Skeletal muscle cell (primary cell): ENCODE results near the gene ZNF747.
"Not testable (repeated sequence)": the region's sequence is repeated elsewhere in the genome, so short reads cannot be mapped to it uniquely, and the experiment has no call there.

Experiments used
- DNase-seq: peaks from one replicate; pipeline ENCODE4 v3.0.0-alpha.2; 2010; ENCODE audit warnings: low read depth
- H3K4me3 ChIP-seq: 2 replicates; pipeline ENCODE4 v1.5.1; 2011; ENCODE audit warnings: low read depth, mild to moderate bottlenecking, control low read depth, low read length, moderate library complexity

The ZNF747 gene

GRCh38 chr16:30536391-30537024, 1.9 kb upstream of the ZNF747 start:
- H3K4me3 ChIP-seq, DNase-seq: not testable (repeated sequence)

- DNase-seq: peak; percentile 25
- H3K4me3 ChIP-seq: peak overlapping the region; percentile 64
Observed at GRCh38 chr16:30535777-30536190, 1.1 kb upstream of the ZNF747 start.

DNA sequence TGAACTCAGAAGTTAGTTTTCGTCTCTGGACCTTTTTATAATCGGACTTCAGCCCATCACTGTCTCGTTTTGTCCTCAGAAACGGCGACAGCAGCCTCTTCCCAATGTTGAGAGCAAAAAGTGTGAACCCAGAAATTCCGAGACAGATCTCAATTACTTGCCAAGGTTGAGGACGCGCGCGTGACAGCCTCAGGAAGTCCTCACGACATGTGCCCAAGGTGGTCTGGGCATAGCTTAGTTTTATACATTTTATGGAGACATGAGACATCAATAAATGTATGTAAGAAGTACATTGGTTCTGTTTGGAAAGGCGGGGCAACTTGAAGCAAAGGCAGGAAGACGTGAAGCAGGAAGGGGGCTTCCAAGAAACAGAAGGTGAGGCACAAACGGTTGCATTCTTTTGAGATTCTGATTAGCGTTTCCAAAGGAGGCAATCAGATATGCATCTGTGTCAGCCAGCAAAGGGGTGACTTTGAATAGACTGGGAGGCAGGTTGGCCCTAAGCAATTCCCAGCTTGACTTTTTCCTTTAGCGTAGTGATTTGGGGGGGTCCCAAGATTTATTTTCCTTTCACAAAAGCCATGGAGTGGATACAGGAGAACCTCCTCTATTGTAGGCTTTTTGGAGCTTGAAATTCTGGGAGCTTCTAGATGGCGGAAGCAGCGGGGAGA, 583 bp upstream of the ZNF747 start:
- peak overlapping the region; percentile 64 for H3K4me3 ChIP-seq
- no peak for DNase-seq

DNA sequence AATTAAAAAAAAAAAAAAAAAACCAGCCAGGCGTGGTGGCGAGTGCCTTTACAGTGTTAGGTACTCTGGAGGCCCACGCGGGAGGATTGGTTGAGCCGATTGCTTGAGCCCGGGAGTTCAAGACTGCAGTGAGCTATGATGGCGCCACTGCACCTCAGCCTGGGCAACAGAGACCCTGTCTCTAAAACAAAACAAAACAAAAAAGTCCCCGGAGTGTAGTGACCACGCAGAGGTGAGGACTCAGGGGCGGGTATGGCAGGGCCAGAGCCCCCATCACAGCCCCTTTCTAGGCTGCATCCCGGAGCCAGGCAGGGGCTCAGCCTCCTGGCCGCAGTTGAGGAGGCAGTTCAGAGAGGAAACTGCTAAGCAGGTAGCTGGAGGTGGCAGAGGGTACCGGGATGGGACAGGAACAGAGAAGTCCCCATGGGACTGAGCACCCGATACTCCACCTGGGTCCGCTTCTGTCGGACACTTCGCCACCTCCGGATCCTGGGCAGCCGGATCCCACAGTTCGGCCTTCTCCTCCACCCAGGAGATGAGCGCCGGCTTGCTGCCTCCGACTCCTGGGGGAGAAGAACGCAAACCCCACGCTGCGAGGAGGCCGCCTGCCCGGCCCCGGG, 800 bp downstream of the ZNF747 start:
- DNase-seq: no peak
- H3K4me3 ChIP-seq: peak overlapping the region; percentile 64

- DNase-seq: no peak
- no peak overlapping the region for H3K4me3 ChIP-seq
Observed at GRCh38 chr16:30533146-30533522, 1.5 kb downstream of the ZNF747 start.

GRCh38 chr16:30532285-30533145, 2.1 kb downstream of the ZNF747 start:
- H3K4me3 ChIP-seq: no peak overlapping the region
- DNase-seq: no peak

- no peak overlapping the region for H3K4me3 ChIP-seq
- DNase-seq: no peak
Observed at GRCh38 chr16:30530163-30531037, 4.3 kb downstream of the ZNF747 start.

DNA sequence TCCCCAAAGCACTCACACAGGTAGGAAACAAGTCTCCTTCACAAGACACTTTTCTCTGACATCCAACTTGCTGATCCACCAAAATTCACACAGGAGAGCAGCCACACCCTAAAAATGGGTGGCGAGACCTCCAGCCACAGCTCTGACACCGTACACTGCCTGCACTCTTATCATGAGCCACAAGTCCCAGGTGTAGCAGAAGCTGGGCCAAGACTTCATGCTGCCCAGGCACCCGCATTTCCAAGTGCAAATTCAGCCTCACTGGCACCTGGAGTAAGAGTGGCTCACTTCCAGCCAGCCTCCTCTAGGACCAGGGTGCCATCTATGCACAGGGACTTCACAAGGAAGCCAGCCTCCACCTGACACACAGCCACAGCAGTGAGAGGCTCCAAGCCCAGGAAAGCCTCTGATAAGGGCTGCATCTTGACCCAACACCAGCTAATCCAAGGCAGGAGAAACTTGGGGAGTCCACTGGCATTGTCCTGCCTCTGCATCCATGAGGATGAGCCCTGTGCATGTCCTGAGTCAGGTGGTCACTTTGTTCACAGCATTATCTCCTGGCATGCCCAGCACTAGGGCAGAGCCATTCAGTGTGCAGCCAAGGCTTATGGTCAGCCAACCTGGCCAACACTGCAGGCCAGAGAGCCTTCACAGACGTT, 5.7 kb downstream of the ZNF747 start:
- no peak overlapping the region for H3K4me3 ChIP-seq

GRCh38 chr16:30527635-30528178, 7.0 kb downstream of the ZNF747 start:
- peak overlapping the region; percentile 14 for H3K4me3 ChIP-seq
- no peak for DNase-seq

More for the DNA sequence above, 5.7 kb downstream of the ZNF747 start:
- no peak for DNase-seq

DNA sequence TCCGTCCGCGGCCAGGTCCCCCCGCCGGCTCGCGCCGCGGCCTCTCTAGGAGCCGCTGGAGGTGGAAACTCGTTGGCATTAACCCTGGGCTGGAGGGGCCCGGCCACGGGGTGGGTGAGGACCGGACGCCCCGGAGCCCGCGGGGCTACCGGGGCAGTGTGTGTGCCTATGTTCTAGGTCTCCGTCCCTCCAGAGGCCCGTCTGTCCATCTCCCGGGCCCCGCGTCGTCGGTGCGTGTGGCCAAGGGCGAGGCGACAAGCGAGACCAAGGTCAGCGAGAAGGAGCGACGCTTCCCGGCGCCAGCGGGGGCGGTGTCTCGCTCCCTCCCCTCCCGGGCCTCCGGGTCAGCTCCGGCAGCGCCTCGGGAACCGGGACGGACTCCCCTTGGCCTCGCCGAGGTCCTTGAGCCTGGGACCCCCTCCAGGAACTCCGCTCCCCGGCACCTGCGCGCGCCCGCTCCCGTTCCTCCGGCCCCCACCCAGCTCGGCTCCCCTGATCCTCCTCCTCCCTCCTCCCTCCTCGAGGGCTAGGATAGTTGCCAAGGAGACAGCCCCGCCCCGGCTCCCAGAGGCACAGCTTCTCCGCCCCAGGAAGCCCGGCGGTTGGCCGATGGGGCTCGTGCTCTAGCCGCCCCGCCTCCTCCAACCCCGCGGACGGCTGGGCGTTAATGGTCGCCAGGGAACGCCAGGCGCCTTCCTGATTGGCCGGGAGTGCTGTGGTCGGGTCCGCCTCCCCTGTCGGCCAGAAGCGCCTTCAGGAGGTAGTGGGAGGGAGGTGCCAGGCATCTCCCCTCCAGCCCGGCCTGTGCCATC, 7.6 kb downstream of the ZNF747 start:
- H3K4me3 ChIP-seq: peak overlapping the region; percentile 86
- DNase-seq: peak; percentile 90

- peak within 1 kb of the TSS; percentile 86 for H3K4me3 ChIP-seq
- DNase-seq: no peak
Observed at GRCh38 chr16:30526137-30526822, 8.4 kb downstream of the ZNF747 start, which contains the start of gene ZNF768. Gene ZNF768 (minus strand): TSS chr16:30526566. CDS start chr16:30526413, 153 bp downstream.

DNA sequence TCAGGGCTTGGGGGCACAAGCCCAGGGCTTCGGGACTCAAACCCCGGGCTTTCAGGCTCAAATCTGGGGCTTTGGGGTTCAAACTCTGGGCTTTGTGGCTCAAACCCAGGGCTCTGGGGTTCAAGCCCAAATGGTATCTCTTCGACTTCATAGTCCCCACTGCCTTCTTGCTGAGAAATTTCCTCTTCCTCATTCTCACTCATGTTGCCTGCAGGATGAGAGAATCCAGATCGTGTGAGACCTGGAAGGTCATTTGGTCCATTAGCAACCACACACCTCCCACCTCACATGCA, 8.9 kb downstream of the ZNF747 start:
- DNase-seq: no peak
- peak overlapping the region; percentile 86 for H3K4me3 ChIP-seq

DNA sequence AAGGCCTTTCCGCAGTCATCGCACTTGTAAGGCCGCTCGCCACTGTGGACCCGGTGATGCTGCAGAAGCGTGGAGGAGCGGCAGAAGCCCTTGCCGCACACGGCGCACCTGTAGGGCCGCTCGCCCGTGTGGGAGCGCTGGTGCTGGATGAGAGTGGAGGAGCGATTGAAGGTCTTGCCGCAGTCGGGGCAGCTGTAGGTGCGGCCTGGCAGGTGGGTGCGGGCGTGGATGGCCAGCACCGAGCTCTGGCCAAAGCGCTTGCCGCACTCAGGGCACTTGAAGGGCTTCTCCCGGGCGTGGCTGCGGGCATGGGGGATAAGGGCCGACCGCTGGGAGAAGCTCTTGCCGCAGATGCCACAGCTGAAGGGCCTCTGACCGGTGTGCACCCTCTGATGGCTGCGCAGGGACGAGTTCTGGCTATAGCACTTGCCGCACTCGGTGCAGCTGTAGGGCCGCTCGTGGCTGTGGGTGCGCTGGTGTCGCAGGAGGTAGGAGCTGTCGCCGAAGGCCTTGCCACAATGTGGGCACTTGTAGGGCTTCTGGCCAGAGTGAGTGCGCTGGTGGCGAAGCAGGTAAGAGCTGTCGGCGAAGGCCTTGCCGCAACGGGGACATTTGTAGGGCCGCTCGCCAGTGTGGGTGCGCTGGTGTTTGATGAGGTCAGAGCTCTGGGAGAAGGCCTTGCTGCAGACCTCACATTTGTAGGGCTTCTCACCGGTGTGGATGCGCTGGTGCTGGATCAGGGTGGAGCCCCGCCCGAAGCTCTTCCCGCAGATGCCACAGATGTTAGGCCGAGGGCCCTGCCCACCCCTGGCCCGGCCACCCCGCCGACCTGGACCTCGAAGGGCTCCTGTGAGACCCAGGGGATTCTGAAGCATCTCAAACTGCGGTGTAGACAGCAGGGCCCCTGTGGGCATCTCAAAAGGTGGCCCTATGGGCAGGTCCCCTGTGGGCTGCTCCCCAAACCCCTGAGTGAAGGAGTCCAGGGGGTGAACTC, 9.8 kb downstream of the ZNF747 start:
- H3K4me3 ChIP-seq: no peak overlapping the region
- no peak for DNase-seq

- no peak for DNase-seq
- H3K4me3 ChIP-seq: no peak overlapping the region
Observed at GRCh38 chr16:30523768-30524574, 10.7 kb downstream of the ZNF747 start.
